GM15510 (cell line): ENCODE data around the gene SPTLC3.

Source experiments
- POLR2A ChIP-seq: IDR thresholded peaks from 3 replicates; pipeline ENCODE4 v1.6.1; 2011; ENCODE audit warnings: borderline replicate concordance; ENCODE audit not compliant: insufficient read length; ENCODE audit errors: extremely low read depth

The SPTLC3 gene

DNA sequence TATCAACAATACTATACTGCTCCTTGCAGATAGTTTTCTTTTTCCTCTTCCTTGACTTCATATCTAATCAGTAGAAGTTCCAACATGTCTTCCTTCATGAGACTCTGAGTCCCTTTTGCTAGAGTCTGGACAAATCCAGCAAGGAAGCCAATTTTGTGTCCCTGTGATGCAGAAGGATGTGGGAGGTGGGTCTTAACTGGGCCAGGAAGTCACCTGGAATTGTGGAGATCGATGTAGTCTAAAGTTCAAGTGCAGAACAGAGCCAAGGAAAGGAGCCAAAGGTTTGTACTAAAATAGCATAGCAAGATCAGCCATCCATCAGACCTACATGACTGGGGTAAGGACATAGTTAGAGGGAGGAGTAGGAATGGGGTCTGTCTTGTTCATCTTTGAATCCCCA lies 37.6 kb downstream of the SPTLC3 start:
- no peak for TF ChIP-seq POLR2A

DNA sequence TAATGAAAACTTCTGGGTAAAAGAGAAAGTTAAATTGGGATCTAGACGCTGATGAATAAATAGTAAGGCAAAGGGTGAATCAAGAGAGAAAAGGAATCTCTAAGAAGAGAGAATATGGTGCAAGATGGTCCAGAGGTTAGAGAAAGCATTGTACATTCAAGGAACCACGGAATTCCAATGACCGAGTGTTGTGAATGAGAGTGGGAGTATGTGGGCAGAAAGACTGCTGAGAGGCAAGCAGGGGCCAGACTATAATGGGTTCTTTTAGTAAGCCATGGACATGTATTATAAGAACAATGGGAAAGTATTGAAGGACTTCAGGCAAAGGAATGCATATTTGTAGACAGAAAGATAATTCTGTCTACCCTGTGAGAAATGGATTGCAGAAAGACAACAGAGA lies 45.2 kb downstream of the SPTLC3 start:
- TF ChIP-seq POLR2A: no peak

DNA sequence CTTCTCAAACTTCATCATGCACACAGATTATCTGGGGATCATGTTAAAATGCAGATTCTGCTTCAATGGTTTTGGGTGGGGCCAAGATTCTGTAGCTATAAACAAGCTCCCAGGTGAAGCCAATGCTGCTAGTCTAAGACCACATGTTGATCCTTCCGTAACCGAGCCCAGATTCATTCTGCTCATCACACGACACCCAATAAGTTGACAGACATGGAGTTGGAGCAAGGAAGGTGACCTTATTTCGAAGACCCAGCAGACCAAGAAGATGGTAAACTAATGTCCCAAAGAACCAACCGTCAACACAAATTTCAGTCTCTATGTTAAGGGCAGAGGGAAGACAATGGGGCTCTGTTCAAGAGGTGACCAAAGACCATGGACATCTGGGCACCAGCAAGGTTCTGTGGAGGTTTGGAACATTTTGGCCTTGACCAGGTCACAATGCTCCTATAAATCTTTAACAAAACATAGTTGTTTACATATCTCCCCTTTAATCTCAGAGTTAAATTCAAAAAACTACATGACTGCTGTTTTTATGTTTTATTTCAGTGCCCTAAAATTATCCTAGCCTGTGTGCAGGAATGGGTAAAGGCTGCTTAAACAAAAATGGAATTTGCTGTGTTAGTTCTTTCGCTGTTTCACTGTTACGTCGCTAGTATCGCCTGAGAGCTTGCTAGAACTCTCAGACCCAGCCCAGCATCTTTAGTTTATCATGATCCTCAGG lies 50.1 kb downstream of the SPTLC3 start:
- TF ChIP-seq POLR2A: no peak

DNA sequence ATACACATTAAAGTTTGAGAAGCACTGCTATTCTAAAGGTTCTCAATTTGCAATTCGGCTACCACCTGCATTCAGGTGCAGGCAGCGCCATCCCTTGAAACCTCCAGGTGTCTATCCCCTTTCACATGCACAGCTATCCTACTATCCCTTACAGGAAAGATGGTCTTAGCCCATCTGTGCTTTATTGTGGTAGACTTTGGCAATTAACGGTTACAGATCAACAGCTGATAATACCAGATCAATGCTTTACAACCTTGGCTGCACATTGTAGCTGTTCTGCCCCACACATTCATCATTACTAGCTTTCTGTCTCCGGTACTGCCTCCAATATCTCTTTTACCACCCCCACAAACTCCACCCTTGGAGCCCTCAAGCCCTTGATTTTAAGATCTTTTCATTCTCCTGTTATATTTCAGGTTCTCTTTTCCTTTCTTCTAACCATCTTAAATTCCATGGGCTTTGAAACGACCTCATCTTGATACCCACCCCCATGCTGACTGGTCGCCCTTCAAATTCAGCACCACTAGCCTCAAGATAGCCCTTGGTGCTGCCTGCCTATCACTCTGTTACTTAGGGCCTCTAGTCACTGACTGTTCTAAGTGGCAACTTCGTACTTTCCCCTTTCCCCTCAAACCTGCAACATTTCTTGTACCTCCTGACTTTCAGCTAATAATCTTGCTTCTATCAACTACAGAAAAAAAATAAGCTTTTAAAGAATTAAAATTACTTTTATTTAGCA lies 50.8 kb downstream of the SPTLC3 start:
- no peak for TF ChIP-seq POLR2A

DNA sequence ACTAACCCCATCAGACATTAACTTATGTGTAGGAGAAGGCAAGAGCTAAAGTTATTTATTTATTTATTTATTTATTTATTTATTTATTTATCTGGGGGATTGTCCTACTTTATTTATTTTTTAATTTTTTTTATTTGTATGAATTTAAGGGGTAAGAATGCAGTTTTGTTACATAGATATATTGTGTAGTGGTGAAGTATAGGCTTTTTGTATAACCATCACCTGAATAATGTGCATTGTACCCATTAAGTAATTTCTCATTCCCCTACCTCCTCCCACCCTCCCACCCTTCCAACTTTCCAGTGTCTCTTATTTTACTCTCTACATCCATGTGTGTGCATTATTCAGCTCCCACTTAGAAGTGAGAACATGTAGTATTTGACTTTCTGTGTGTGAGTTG lies 51.6 kb downstream of the SPTLC3 start:
- TF ChIP-seq POLR2A: no peak

DNA sequence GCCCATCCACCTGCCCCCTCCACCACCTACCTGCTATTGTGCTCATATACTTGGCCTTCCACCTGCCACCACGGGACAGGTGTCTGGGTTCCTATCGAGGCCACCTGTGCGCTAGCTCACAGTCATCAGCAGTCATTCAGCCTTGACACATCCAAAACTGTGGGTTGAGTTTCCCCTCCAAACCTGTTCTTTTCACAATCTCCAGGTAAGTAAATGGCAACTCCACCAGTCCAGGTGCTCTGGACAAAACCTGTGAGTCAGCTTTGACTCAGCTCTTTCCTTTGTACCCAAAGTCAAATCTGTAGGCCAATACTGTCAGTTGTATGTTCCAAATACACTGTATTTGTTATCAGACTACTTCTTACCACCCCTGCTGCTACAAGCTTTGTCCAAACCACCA lies 52.6 kb downstream of the SPTLC3 start:
- no peak for TF ChIP-seq POLR2A

DNA sequence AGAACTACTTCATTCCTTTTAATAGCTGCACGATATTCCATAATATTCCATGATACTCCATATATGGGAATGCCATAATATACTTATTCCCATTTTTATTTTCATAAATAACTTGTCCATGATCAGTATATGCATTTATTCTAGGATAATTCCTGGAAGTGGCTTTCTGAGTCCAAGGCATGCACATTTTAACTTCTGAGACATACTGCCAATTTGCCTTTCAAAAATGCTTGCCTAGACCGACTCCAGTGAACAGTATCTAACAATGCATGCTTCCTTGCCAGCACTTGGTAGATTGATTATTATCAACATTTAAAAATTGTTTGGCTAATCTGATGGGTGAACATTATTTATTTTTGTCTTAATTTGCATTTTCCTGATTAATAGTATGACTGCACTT lies 54.0 kb downstream of the SPTLC3 start:
- no peak for TF ChIP-seq POLR2A

DNA sequence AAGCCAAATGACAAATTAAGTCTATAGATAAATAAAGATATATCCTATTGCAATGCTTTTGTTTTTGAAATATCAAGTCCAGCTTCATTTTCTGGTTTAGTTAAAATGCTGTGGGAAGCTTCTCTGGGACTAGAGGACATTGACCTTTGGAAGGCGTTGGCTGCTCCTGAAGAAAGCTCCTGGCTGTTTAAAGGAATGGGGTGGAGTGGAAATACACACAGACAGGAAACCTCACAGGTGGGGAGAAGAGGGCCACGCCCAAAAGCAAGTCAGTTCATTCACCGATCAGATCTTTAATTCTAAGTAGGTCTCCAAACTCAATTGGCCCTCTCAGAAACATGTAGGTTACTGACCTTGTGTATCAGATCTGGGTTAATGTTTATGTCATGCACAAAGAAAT lies 59.6 kb downstream of the SPTLC3 start:
- no peak for TF ChIP-seq POLR2A

DNA sequence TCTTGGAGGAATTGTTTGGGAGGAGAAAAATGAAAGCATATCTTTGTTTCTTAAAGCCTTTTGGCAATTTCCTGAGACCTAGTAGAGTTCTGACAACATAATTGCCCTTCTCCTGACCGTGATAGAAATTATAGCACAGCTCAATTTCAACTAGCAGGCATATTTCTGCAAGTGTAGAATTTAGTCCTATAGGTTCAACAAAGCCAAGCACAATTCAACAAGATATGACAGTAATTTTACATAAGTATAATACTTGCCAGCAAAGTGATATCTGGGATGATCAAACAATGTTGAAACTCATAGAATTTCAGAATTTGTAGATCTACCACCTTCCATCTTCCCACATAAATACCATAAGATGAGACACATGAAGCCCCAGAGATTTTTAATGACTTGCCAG lies 73.1 kb downstream of the SPTLC3 start:
- no peak for TF ChIP-seq POLR2A

DNA sequence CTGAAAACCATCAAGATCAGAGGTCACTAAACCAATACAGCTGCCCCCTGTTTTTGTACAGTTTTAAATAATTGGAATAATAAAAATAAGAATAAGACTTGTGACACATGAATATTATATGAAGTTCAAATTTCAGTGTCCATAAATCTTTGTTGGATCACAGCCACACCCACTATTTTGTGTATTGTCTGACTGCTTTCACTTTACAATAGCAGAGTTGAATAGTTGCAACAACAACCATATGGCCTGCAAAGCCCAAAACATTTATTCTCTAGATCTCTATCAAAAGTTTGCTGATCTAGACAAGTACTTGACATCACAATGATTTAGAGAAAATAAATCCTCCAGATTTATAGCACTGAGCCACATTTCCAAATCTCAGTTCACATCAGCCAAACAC lies 73.6 kb downstream of the SPTLC3 start:
- no peak for TF ChIP-seq POLR2A

DNA sequence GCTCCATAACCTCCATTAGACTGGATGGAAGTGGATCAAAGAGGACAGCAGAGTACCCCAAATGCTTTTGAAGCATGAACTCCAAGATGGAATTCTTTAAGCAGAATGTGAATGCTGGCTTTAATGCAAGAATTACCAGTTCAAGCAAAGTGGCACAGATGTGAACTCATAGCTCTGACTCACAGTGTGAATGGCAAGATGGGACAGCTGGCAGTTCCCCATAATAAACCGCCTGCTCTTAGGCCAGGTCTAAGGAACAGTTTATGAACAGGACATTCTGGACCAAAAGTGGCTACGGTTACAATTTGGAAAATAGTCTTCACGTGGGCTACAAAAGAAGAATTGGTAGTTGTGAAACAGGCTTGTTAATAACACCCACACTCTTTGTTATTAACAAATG lies 76.5 kb downstream of the SPTLC3 start:
- no peak for TF ChIP-seq POLR2A

DNA sequence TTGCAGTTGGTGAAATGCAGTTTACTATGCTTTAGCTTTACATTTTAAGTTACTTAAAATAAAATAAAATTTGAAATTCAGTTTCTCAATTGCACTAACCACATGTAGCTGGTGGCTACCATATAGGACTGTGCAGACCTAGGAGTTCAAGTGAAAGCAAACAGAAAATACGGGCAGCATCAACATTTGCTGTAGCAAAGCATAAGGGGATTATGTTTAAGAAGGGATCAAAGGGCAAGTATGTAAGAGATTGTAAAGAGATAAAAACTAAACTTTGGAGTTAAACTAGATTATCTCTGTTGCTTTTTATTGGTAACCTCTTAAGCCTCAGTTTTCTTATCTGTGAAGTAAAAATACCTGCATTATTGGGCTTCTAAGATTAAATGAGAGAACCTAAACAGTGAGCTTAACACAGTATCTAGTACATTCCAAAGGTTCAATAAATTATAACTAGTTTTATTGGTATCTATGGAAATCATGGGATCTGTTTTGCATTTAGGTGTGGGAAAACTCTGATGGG lies 81.2 kb downstream of the SPTLC3 start:
- no peak for TF ChIP-seq POLR2A

DNA sequence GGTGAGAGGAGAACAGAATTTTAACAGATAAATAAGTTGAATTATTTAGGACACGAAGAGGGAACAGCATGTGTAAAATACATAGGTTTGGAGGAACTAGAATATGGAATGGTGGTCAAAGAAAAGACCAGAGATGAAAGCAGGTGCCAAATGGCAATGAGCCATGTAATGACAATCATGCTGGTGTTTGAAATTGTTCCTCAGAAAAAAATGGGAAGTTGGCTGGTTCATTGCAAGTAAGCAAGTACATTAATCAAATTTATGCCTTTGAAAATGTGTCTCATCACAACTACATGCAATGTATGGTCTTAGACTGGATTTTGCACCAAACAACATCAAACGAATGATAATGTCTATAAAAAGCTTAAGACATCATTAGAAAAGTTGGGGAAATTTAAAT lies 83.3 kb downstream of the SPTLC3 start:
- TF ChIP-seq POLR2A: no peak

DNA sequence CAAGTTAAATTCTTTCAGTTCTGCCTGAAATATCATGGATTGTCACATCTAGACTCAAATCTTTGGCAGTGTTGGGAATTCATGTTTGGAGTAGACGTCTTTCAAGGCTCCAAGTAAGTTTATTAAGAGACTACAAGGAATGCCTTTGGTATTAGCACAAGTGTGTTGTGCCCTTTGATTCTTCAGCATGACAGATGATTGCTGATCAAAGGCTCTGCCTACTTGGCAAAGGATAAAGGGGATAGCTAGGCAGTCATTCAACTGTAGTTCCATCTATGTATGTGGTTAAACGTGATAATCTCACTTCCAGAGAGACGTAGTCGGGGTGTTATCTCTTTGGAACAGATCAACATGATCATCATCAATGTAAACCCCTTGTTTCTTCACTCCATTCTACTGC lies 86.2 kb downstream of the SPTLC3 start:
- no peak for TF ChIP-seq POLR2A

DNA sequence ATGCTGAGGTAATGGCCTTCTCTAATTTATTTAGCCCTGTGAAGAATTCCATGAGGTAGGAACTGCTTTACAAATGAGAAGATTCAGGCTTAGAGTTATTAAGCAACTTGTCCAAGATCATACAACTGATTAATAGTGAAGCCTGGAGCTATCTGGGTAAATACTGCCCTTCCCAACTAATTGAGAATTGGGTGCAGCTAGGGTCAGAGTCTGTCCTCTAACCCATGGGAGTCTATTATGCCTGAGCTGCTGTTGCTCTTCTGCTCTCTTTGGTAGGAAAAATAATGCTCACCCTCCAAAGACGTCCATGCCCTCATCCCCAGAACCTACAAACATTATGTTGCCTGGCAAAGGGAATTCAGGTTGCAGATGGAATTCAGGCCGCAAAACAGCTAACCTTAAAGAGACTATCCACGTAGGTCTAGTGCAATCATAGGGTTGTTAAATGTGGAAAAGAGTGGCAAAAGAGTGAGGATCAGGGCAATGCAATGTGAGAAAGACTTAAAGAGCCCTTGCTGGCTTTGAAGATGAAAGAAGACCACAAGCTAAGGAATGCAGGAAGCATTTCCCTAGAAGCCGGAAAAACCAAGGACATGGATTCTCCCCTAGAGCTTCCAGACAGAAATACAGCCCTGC lies 90.1 kb downstream of the SPTLC3 start:
- TF ChIP-seq POLR2A: no peak
